H1 (cell line): ENCODE results near the gene CHD9NB. TPM values are rescaled to one million over a fixed set of nuclear protein-coding genes. Genes with fewer than 3 reads are reported as not detected.

Experiments used
- CTCF ChIA-PET: fragments of 300-600 bp; sonication (Branson Sonifier 250); formaldehyde crosslinking; loops from one replicate; lab custom pipeline; 2021; ENCODE audit not compliant: partially characterized antibody; lab: Charles Lee
- POLR2A ChIA-PET: fragments of 300-600 bp; sonication (Branson Sonifier 250); formaldehyde crosslinking; loops from one replicate; lab custom pipeline; 2021; ENCODE audit warnings: inconsistent platforms; ENCODE audit not compliant: partially characterized antibody; lab: Charles Lee
- DNase-seq, 2 experiments: peaks; one replicate each; pipeline versions ENCODE4 v3.0.0 to v3.0.0-alpha.2; 2010 to 2022; ENCODE audit warnings: low spot score in 2 of 2, low read depth in 1 of 2, mixed read lengths in 1 of 2
- FAIRE-seq: peaks from 2 replicates; lab custom pipeline; 2011; peaks lifted over from hg19 to GRCh38; lab: Jason Lieb, UNC
- H2AFZ ChIP-seq: 2 replicates; pipeline ENCODE4 v1.8.1; 2012; ENCODE audit warnings: low read length, inconsistent platforms
- H2AK5ac ChIP-seq: 2 replicates; pipeline ENCODE4 v1.6.1; 2013; ENCODE audit warnings: low read depth, low read length
- H2BK120ac ChIP-seq: replicated peaks from 2 replicates; pipeline ENCODE3; 2013; ENCODE audit warnings: low read depth, low read length, inconsistent platforms
- H2BK12ac ChIP-seq: 2 replicates; pipeline ENCODE4 v1.6.1; 2013; ENCODE audit warnings: low read depth, low read length
- H2BK15ac ChIP-seq: 2 replicates; pipeline ENCODE4 v1.6.1; 2013; ENCODE audit warnings: low read length
- H2BK20ac ChIP-seq: 2 replicates; pipeline ENCODE4 v1.6.1; 2013; ENCODE audit warnings: low read length
- H2BK5ac ChIP-seq: 2 replicates; pipeline ENCODE4 v1.6.1; 2013; ENCODE audit warnings: low read depth, low read length
- H3K14ac ChIP-seq: 2 replicates; pipeline ENCODE4 v1.6.1; 2013; ENCODE audit warnings: inconsistent platforms; ENCODE audit not compliant: insufficient read length
- H3K18ac ChIP-seq: 2 replicates; pipeline ENCODE4 v1.6.1; 2013; ENCODE audit warnings: low read length; ENCODE audit errors: extremely low read depth
- H3K23ac ChIP-seq: 2 replicates; pipeline ENCODE4 v1.6.1; 2013; ENCODE audit warnings: inconsistent platforms; ENCODE audit not compliant: insufficient read length
- H3K23me2 ChIP-seq: 2 replicates; pipeline ENCODE4 v1.6.1; 2013; ENCODE audit warnings: low read depth, low read length
- H3K27ac ChIP-seq: 2 replicates; pipeline ENCODE4 v1.6.1; 2011; ENCODE audit warnings: low read depth, low read length, inconsistent platforms
- H3K27me3 ChIP-seq, 4 experiments: replicated peaks in 1 of 4; 1 replicate in 1 of 4; 2 replicates in 3 of 4; pipeline versions ENCODE4 v1.6.1 to v1.8.1; 2011 to 2013; ENCODE audit warnings: low read length in 3 of 4, mild to moderate bottlenecking in 3 of 4, inconsistent platforms in 2 of 4, mixed read lengths in 2 of 4, moderate library complexity in 1 of 4; ENCODE audit not compliant: control insufficient read depth in 3 of 4, insufficient read depth in 3 of 4; ENCODE audit errors: extremely low read depth in 1 of 4
- H3K36me3 ChIP-seq, 4 experiments: 2 replicates each; pipeline versions ENCODE4 v1.6.1 to v1.8.1; 2011 to 2013; ENCODE audit warnings: mild to moderate bottlenecking in 4 of 4, low read length in 3 of 4, moderate library complexity in 2 of 4, control low read depth in 1 of 4, inconsistent platforms in 1 of 4; ENCODE audit not compliant: insufficient read depth in 4 of 4, control insufficient read depth in 2 of 4
- H3K4ac ChIP-seq: replicated peaks from 2 replicates; pipeline ENCODE3; 2013; ENCODE audit warnings: low read length, low read depth, mixed read lengths, inconsistent platforms; ENCODE audit not compliant: insufficient read length
- H3K4me1 ChIP-seq, 4 experiments: replicated peaks in 1 of 4; 1 replicate in 1 of 4; 2 replicates in 3 of 4; pipeline versions ENCODE4 v1.6.1 to v1.8.1; 2011 to 2013; ENCODE audit warnings: low read length in 3 of 4, inconsistent platforms in 2 of 4, mixed read lengths in 1 of 4; ENCODE audit not compliant: insufficient read depth in 4 of 4, control insufficient read depth in 3 of 4
- H3K4me2 ChIP-seq, 2 experiments: 2 replicates each; pipeline versions ENCODE4 v1.6.1 to v1.8.1; 2011 to 2013; ENCODE audit warnings: low read depth in 2 of 2, low read length in 2 of 2, control low read depth in 1 of 2, inconsistent platforms in 1 of 2, mild to moderate bottlenecking in 1 of 2; ENCODE audit not compliant: insufficient read depth in 1 of 2
- H3K4me3 ChIP-seq, 4 experiments: fragments of 200-600, 300-600 bp in 1 of 4; sonication (generic), shearing (Covaris generic), sonication (Bioruptor Twin) in 1 of 4; 2 replicates each; pipeline versions ENCODE4 v1.5.1 to v1.8.1; 2011 to 2016; ENCODE audit warnings: low read length in 4 of 4, low read depth in 3 of 4, control low read depth in 2 of 4, inconsistent platforms in 2 of 4, mild to moderate bottlenecking in 2 of 4, mixed read lengths in 1 of 4, moderate library complexity in 1 of 4; ENCODE audit not compliant: insufficient read depth in 2 of 4; ENCODE audit errors: extremely low read depth in 1 of 4
- H3K56ac ChIP-seq: replicated peaks from 2 replicates; pipeline ENCODE3; 2013; ENCODE audit warnings: low read depth, mild to moderate bottlenecking, mixed read lengths, low read length, inconsistent platforms; ENCODE audit not compliant: insufficient read length
- H3K79me1 ChIP-seq: 2 replicates; pipeline ENCODE4 v1.6.1; 2013; ENCODE audit warnings: low read depth, low read length, control low read depth
- H3K79me2 ChIP-seq, 2 experiments: 2 replicates each; pipeline versions ENCODE4 v1.6.1 to v1.8.1; 2012 to 2013; ENCODE audit warnings: low read length in 2 of 2, mild to moderate bottlenecking in 2 of 2, inconsistent platforms in 1 of 2; ENCODE audit not compliant: insufficient read depth in 2 of 2, control insufficient read depth in 1 of 2
- H3K9ac ChIP-seq, 4 experiments: replicated peaks in 1 of 4; 1 replicate in 1 of 4; 2 replicates in 3 of 4; pipeline versions ENCODE4 v1.6.1 to v1.8.1; 2011 to 2013; ENCODE audit warnings: low read depth in 3 of 4, low read length in 3 of 4, control low read depth in 2 of 4, mild to moderate bottlenecking in 2 of 4, moderate library complexity in 2 of 4, inconsistent platforms in 1 of 4; ENCODE audit errors: extremely low read depth in 1 of 4
- H3K9me3 ChIP-seq, 2 experiments: 2 replicates each; pipeline versions ENCODE4 v1.6.1 to v1.8.1; 2012 to 2013; ENCODE audit warnings: mild to moderate bottlenecking in 2 of 2, moderate library complexity in 2 of 2, control low read depth in 1 of 2, inconsistent platforms in 1 of 2, low read depth in 1 of 2, low read length in 1 of 2, mixed read lengths in 1 of 2; ENCODE audit not compliant: insufficient read depth in 2 of 2
- H4K20me1 ChIP-seq, 2 experiments: replicated peaks in 1 of 2; 2 replicates each; pipeline versions ENCODE3 to v1.8.1; 2011 to 2013; ENCODE audit warnings: inconsistent platforms in 2 of 2, low read length in 2 of 2, mild to moderate bottlenecking in 1 of 2; ENCODE audit not compliant: insufficient read depth in 2 of 2, control insufficient read depth in 1 of 2
- H4K5ac ChIP-seq: 2 replicates; pipeline ENCODE4 v1.6.1; 2013; ENCODE audit warnings: low read length, low read depth, mixed read lengths, inconsistent platforms; ENCODE audit not compliant: insufficient read length
- H4K8ac ChIP-seq: 2 replicates; pipeline ENCODE4 v1.8.0; 2013; ENCODE audit warnings: mild to moderate bottlenecking, moderate library complexity, low read length, inconsistent platforms; ENCODE audit not compliant: insufficient read depth; ENCODE audit errors: extremely low read depth
- H4K91ac ChIP-seq: replicated peaks from 2 replicates; pipeline ENCODE3; 2013; ENCODE audit warnings: low read length, mixed read lengths, inconsistent platforms; ENCODE audit not compliant: insufficient read length
- ASH2L ChIP-seq: fragments of 200-600, 300-600 bp; sonication (generic); IDR thresholded peaks from one replicate; pipeline ENCODE4 v1.7.1; 2017; ENCODE audit warnings: low read length
- GABPA ChIP-seq: IDR thresholded peaks from 2 replicates; pipeline ENCODE4 v1.6.1; 2011; ENCODE audit warnings: mild to moderate bottlenecking, low read length, moderate library complexity, borderline replicate concordance; ENCODE audit not compliant: insufficient read depth
- HDAC2 ChIP-seq, 2 experiments: fragments of 300-600 bp in 1 of 2; sonication (generic) in 1 of 2; IDR thresholded peaks; 2 replicates each; pipeline ENCODE4 v1.6.1; 2011 to 2012; ENCODE audit warnings: low read depth in 2 of 2, low read length in 2 of 2, mild to moderate bottlenecking in 2 of 2, moderate library complexity in 2 of 2, borderline replicate concordance in 1 of 2, inconsistent platforms in 1 of 2
- JUND ChIP-seq: IDR thresholded peaks from 2 replicates; pipeline ENCODE4 v1.6.1; 2011; ENCODE audit warnings: mild to moderate bottlenecking, improper control_type of control experiment, low read length
- NANOG ChIP-seq: IDR thresholded peaks from 2 replicates; pipeline ENCODE4 v1.6.1; 2011; ENCODE audit warnings: low read length, low read depth, mild to moderate bottlenecking, inconsistent platforms; ENCODE audit not compliant: insufficient read depth, poor library complexity, severe bottlenecking
- ZNF274 ChIP-seq: IDR thresholded peaks from 2 replicates; pipeline ENCODE4 v1.7.0; 2012; ENCODE audit warnings: low read length, borderline replicate concordance; ENCODE audit errors: extremely low read depth
- WGBS, 2 experiments: shearing (Covaris generic) in 1 of 2; methylation state at CpG; one replicate each; pipeline versions ENCODE4 v1.1.6 to v1.1.7; 2013 to 2015; ENCODE audit warnings: low lambda C conversion rate in 2 of 2, mixed read lengths in 2 of 2, inconsistent platforms in 1 of 2, low coverage in 1 of 2, missing lambda C conversion rate in 1 of 2; ENCODE audit not compliant: insufficient replicate concordance in 2 of 2, insufficient coverage in 1 of 2, insufficient read length in 1 of 2; ENCODE audit errors: extremely low coverage in 1 of 2, missing lambda C conversion rate in 1 of 2; 5-methylcytosine and 5-hydroxymethylcytosine counted together
- polyA plus RNA-seq, 7 experiments: library from polyadenylated mRNA; depleted of rRNA in 3 of 7; stranded (reverse) in 5 of 7; unstranded in 2 of 7; fragments of >200 nt in 5 of 7; fragments of 200-250 nt in 2 of 7; gene quantifications; 1 replicate in 5 of 7; 2 replicates in 1 of 7; 4 replicates in 1 of 7; pipeline versions ENCODE4 v1.2.1 to v1.2.3, GENCODE V29; 2011 to 2013; ENCODE audit warnings: missing spikeins in 2 of 7, mixed read lengths in 2 of 7
- total RNA-seq: library from RNA; stranded (reverse); fragmentation: NEBNext Ultra II Directional; extraction: Animal tissue kit (Norgen Biotek cat#: 25700); gene quantifications from 2 replicates; pipeline ENCODE4 v1.2.1, GENCODE V29; 2021
- TF ChIP-seq, protein P1 (sequence below): IDR thresholded peaks from 2 replicates; pipeline ENCODE4 v1.6.1; 2012; ENCODE audit warnings: inconsistent platforms

The CHD9NB gene
- total and polyA plus RNA-seq, 2 of the 8 experiments (the other 6 are each of a cell fraction or from before 2014, with no cell fraction given): 4.5 to 5.9 TPM

- H2BK120ac ChIP-seq: no peak overlapping the region
- H3K9me3 ChIP-seq: peaks cover 0 to 10% of the 10 kb centered on the region in 2 experiments; a peak in 1 of 4 replicates
- no peak overlapping the region for H3K4me3 ChIP-seq
- H2BK5ac ChIP-seq: no peak overlapping the region
- no peak overlapping the region for H2AFZ ChIP-seq
- H3K23me2 ChIP-seq: no peaks in the 10 kb centered on the region
- no peak overlapping the region for H3K56ac ChIP-seq
- no peak overlapping the region for H3K23ac ChIP-seq
- CTCF ChIA-PET: no interaction called here
- H2BK12ac ChIP-seq: no peak overlapping the region
- H4K91ac ChIP-seq: no peak overlapping the region
- H3K36me3 ChIP-seq: no peaks in the 10 kb centered on the region
- POLR2A ChIA-PET: interaction anchor here (1.4 to 2.9 kb wide), 2 partner anchors 10 to 15 kb away, joined by 3 to 15 read pairs; no protein-coding TSS in a partner anchor
- no peak overlapping the region for H4K5ac ChIP-seq
- H2BK20ac ChIP-seq: 0 out of 2 replicates have a peak overlapping the region, but pooled peaks have one; percentile 26
- H2AK5ac ChIP-seq: no peak overlapping the region
- no peak overlapping the region for H3K27ac ChIP-seq
- peaks cover 0 to 15% (median 4%) of the 10 kb centered on the region in 4 experiments; a peak in 5 of 7 replicates for H3K4me1 ChIP-seq
- H3K79me1 ChIP-seq: no peaks in the 10 kb centered on the region
- TF ChIP-seq JUND (no peak), NANOG (no peak), GABPA (no peak), HDAC2 (IDR thresholded peaks at IDR 0.05; ENCODE audit: borderline replicate concordance in 1 of 2, low read depth in 2 of 2, low read length in 2 of 2) (no peak), ASH2L (no peak), ZNF274 (no peak)
- TF ChIP-seq, protein P1, sequence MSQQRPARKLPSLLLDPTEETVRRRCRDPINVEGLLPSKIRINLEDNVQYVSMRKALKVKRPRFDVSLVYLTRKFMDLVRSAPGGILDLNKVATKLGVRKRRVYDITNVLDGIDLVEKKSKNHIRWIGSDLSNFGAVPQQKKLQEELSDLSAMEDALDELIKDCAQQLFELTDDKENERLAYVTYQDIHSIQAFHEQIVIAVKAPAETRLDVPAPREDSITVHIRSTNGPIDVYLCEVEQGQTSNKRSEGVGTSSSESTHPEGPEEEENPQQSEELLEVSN: no peak
- no peaks in the 10 kb centered on the region for H3K79me2 ChIP-seq
- no peak for FAIRE-seq
- H4K8ac ChIP-seq: no peak overlapping the region
- H3K4me2 ChIP-seq: no peak overlapping the region
- no peak overlapping the region for H3K14ac ChIP-seq
- 82% methylated on average over 6 of the region's 6 CpGs; no CpG with 5 or more reads in 1 of the 2 experiments for WGBS, 2 experiments
- no peak overlapping the region for H3K4ac ChIP-seq
- no peaks in the 10 kb centered on the region for H4K20me1 ChIP-seq
- H3K18ac ChIP-seq: no peak overlapping the region
- H2BK15ac ChIP-seq: no peak overlapping the region
- no peak overlapping the region for H3K9ac ChIP-seq
- no peak for DNase-seq
- peaks cover 0 to 2% (median 0%) of the 10 kb centered on the region in 4 experiments; a peak in 1 of 7 replicates for H3K27me3 ChIP-seq
Observed at GRCh38 chr16:53034306-53034705, 18.4 kb downstream of the CHD9NB start.
